ENCODE results near the gene CHRDL2. TPM values are rescaled to one million over a fixed set of nuclear protein-coding genes. Genes with fewer than 3 reads are reported as not detected.

The CHRDL2 gene
- total and polyA plus RNA-seq, 2 of the 13 experiments (the other 11 are each of a cell fraction or from before 2014, with no cell fraction given): 0.04 TPM; not detected in 1

DNA sequence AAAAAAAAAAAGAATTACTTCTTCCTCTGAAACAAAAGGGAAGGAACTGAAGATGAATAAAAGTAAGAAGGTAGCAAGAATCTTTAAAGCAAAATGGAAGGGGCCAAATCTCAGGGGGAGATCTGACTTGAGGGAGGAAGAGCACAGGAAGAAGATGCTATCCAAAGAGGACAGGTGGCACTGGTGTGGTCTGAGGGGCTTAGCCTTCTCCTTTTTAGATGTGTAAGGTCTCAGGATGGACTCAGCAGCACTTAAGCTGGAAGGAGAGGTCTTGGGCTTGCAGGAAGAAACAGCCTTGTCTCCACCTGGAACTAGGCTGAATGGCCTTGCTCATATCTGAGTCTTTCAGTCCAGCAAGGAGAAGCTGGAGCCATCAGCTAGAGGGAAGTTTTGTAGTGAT is 12.4 kb upstream of the CHRDL2 start:
- H3K36me3 ChIP-seq (replicated peaks in 1 of 2; ENCODE audit: control insufficient read depth in 1 of 2, insufficient read depth in 2 of 2, low read length in 2 of 2): no peaks in the 10 kb centered on the region
- H3K9ac ChIP-seq (ENCODE audit: insufficient read depth, low read depth, low read length): no peak overlapping the region
- FAIRE-seq: no peak
- H2AFZ ChIP-seq (ENCODE audit: low read length): no peak overlapping the region
- no peak for DNase-seq (ENCODE audit: low spot score)
- no peaks in the 10 kb centered on the region for H3K79me2 ChIP-seq (ENCODE audit: insufficient read depth, low read length)
- POLR2A ChIA-PET: interaction anchor here (1.3 kb wide), 1 partner anchor 10 kb away, joined by 3 read pairs; no protein-coding TSS in a partner anchor
- no peaks in the 10 kb centered on the region for H4K20me1 ChIP-seq (ENCODE audit: insufficient read depth, low read length)
- H3K4me1 ChIP-seq (ENCODE audit: insufficient read depth, low read length): peaks cover 34% of the 10 kb centered on the region
- ATAC-seq: no peak
- CTCF ChIA-PET (ENCODE audit: low intra/inter-chr PET ratio, low total read pairs): no interaction called here
- no peak overlapping the region for H3K4me2 ChIP-seq (ENCODE audit: low read depth, low read length)
- intact Hi-C loops (cut with micrococcal nuclease; ENCODE audit: unreplicated experiment) (loop anchor here (10.0 kb wide), 2 partner anchors 129 to 131 kb away; no protein-coding TSS in a partner anchor), in situ Hi-C loops (cut with HindIII; ENCODE audit: extremely low pct_ligation_motif_present, low pct_unique_long_range_greater_than_20kb) (no loop called here)
- H3K27me3 ChIP-seq (ENCODE audit: control insufficient read depth in 1 of 2, insufficient read depth in 2 of 2, low read length in 2 of 2): 0 out of 5 replicates have a peak, but pooled peaks cover 0 to 3% of the 10 kb centered on the region in 2 experiments
- H3K9me3 ChIP-seq (ENCODE audit: low read length): no peaks in the 10 kb centered on the region
- no TSS peak for BruUV-seq (replicated peaks)
- TF ChIP-seq ZNF556 (CRISPR knock-in tag; IDR thresholded peaks at IDR 0.05; ENCODE audit: borderline replicate concordance) (no peak), IRF2 (CRISPR knock-in tag; IDR thresholded peaks at IDR 0.05) (no peak), ZMAT3 (CRISPR knock-in tag; conservative IDR thresholded peaks at IDR 0.05) (no peak)
- TF ChIP-seq, protein P1, sequence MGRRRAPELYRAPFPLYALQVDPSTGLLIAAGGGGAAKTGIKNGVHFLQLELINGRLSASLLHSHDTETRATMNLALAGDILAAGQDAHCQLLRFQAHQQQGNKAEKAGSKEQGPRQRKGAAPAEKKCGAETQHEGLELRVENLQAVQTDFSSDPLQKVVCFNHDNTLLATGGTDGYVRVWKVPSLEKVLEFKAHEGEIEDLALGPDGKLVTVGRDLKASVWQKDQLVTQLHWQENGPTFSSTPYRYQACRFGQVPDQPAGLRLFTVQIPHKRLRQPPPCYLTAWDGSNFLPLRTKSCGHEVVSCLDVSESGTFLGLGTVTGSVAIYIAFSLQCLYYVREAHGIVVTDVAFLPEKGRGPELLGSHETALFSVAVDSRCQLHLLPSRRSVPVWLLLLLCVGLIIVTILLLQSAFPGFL (CRISPR knock-in tag; IDR thresholded peaks at IDR 0.05): no peak
- TF ChIP-seq, protein P2, sequence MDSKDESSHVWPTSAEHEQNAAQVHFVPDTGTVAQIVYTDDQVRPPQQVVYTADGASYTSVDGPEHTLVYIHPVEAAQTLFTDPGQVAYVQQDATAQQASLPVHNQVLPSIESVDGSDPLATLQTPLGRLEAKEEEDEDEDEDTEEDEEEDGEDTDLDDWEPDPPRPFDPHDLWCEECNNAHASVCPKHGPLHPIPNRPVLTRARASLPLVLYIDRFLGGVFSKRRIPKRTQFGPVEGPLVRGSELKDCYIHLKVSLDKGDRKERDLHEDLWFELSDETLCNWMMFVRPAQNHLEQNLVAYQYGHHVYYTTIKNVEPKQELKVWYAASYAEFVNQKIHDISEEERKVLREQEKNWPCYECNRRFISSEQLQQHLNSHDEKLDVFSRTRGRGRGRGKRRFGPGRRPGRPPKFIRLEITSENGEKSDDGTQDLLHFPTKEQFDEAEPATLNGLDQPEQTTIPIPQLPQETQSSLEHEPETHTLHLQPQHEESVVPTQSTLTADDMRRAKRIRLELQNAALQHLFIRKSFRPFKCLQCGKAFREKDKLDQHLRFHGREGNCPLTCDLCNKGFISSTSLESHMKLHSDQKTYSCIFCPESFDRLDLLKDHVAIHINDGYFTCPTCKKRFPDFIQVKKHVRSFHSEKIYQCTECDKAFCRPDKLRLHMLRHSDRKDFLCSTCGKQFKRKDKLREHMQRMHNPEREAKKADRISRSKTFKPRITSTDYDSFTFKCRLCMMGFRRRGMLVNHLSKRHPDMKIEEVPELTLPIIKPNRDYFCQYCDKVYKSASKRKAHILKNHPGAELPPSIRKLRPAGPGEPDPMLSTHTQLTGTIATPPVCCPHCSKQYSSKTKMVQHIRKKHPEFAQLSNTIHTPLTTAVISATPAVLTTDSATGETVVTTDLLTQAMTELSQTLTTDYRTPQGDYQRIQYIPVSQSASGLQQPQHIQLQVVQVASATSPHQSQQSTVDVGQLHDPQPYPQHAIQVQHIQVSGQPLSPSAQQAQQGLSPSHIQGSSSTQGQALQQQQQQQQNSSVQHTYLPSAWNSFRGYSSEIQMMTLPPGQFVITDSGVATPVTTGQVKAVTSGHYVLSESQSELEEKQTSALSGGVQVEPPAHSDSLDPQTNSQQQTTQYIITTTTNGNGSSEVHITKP (CRISPR knock-in tag; IDR thresholded peaks at IDR 0.05; ENCODE audit: low read depth): no peak
- no peak overlapping the region for H3K27ac ChIP-seq (ENCODE audit: extremely low read length, insufficient read depth, low read length)
- no peak overlapping the region for H3K4me3 ChIP-seq (replicated peaks in 1 of 3; ENCODE audit: insufficient read depth in 1 of 3, low read depth in 2 of 3, low read length in 3 of 3)
